Neuronal stem cell (in vitro differentiated cells): Measurements from ENCODE around the gene TNN. TPM values are rescaled to one million over a fixed set of nuclear protein-coding genes. Genes with fewer than 3 reads are reported as not detected.
"Not testable (repeated sequence)": the region's sequence is repeated elsewhere in the genome, so short reads cannot be mapped to it uniquely, and the experiment has no call there.

Source experiments
- DNase-seq: peaks from one replicate; pipeline ENCODE4 v3.0.0-alpha.2; 2013; ENCODE audit warnings: low spot score
- H2AFZ ChIP-seq: one replicate; pipeline ENCODE4 v1.6.1; 2013; ENCODE audit warnings: mild to moderate bottlenecking, low read length, inconsistent platforms
- H2AK5ac ChIP-seq: 2 replicates; pipeline ENCODE4 v1.6.1; 2013; ENCODE audit warnings: low read depth, mild to moderate bottlenecking, inconsistent platforms, low read length, moderate library complexity, mixed read lengths
- H2BK120ac ChIP-seq: 2 replicates; pipeline ENCODE4 v1.6.1; 2013; ENCODE audit warnings: low read depth, mild to moderate bottlenecking, inconsistent platforms, low read length, moderate library complexity, mixed read lengths
- H2BK12ac ChIP-seq: one replicate; pipeline ENCODE4 v1.6.1; 2013; ENCODE audit warnings: low read length, inconsistent platforms
- H2BK15ac ChIP-seq: 2 replicates; pipeline ENCODE4 v1.6.1; 2013; ENCODE audit warnings: mild to moderate bottlenecking, low read length, inconsistent platforms, mixed read lengths
- H2BK5ac ChIP-seq: one replicate; pipeline ENCODE4 v1.6.1; 2013; ENCODE audit warnings: inconsistent platforms, mild to moderate bottlenecking, low read length, moderate library complexity
- H3K14ac ChIP-seq: one replicate; pipeline ENCODE4 v1.6.1; 2013; ENCODE audit warnings: low read length, inconsistent platforms
- H3K18ac ChIP-seq: 2 replicates; pipeline ENCODE4 v1.6.1; 2013; ENCODE audit warnings: low read length, inconsistent platforms
- H3K23ac ChIP-seq: 2 replicates; pipeline ENCODE4 v1.6.1; 2013; ENCODE audit warnings: low read depth, mild to moderate bottlenecking, mixed read lengths, low read length, inconsistent platforms; ENCODE audit not compliant: poor library complexity
- H3K27ac ChIP-seq: replicated peaks from 3 replicates; pipeline ENCODE4 v1.5.1; 2013; ENCODE audit warnings: low read length, inconsistent platforms
- H3K27me3 ChIP-seq, 3 experiments: 2 replicates each; pipeline ENCODE4 v1.6.1; 2013; ENCODE audit warnings: low read length in 3 of 3, mild to moderate bottlenecking in 2 of 3, inconsistent platforms in 1 of 3, low read depth in 1 of 3, mixed read lengths in 1 of 3, moderate library complexity in 1 of 3; ENCODE audit not compliant: control insufficient read depth in 3 of 3, insufficient read depth in 3 of 3
- H3K36me3 ChIP-seq, 2 donors: replicated peaks in 1 of 2; 2 replicates each; pipeline ENCODE4 v1.6.1; 2013; ENCODE audit warnings: low read length in 2 of 2; ENCODE audit not compliant: control insufficient read depth in 2 of 2, insufficient read depth in 2 of 2
- H3K4ac ChIP-seq: 2 replicates; pipeline ENCODE4 v1.6.1; 2013; ENCODE audit warnings: inconsistent platforms, mild to moderate bottlenecking, low read length, moderate library complexity
- H3K4me1 ChIP-seq, 2 donors: 1 replicate in 1 of 2; 2 replicates in 1 of 2; pipeline ENCODE4 v1.6.1; 2013; ENCODE audit warnings: low read length in 2 of 2, low read depth in 1 of 2; ENCODE audit not compliant: control insufficient read depth in 2 of 2, insufficient read depth in 1 of 2
- H3K4me2 ChIP-seq: one replicate; pipeline ENCODE4 v1.6.1; 2013; ENCODE audit warnings: mild to moderate bottlenecking, low read length, inconsistent platforms; ENCODE audit not compliant: insufficient read depth, poor library complexity, severe bottlenecking
- H3K4me3 ChIP-seq, 2 donors: 2 replicates each; pipeline ENCODE4 v1.5.1; 2013; ENCODE audit warnings: low read length in 2 of 2, mild to moderate bottlenecking in 2 of 2, inconsistent platforms in 1 of 2, moderate library complexity in 1 of 2
- H3K79me1 ChIP-seq: one replicate; pipeline ENCODE4 v1.6.1; 2013; ENCODE audit warnings: low read depth, mild to moderate bottlenecking, inconsistent platforms, low read length, moderate library complexity
- H3K9ac ChIP-seq: one replicate; pipeline ENCODE4 v1.6.1; 2013; ENCODE audit warnings: mild to moderate bottlenecking, low read depth, low read length, inconsistent platforms; ENCODE audit not compliant: poor library complexity
- H3K9me3 ChIP-seq, 2 donors: replicated peaks in 1 of 2; 2 replicates each; pipeline versions ENCODE3 to v1.6.1; 2013; ENCODE audit warnings: low read length in 2 of 2, mild to moderate bottlenecking in 2 of 2, inconsistent platforms in 1 of 2, low read depth in 1 of 2, mixed read lengths in 1 of 2, moderate library complexity in 1 of 2; ENCODE audit not compliant: control insufficient read depth in 2 of 2, insufficient read depth in 1 of 2
- H4K8ac ChIP-seq: one replicate; pipeline ENCODE4 v1.6.1; 2013; ENCODE audit warnings: low read depth, mild to moderate bottlenecking, inconsistent platforms, low read length, moderate library complexity
- H4K91ac ChIP-seq: one replicate; pipeline ENCODE4 v1.6.1; 2013; ENCODE audit warnings: low read length, low read depth, mild to moderate bottlenecking, inconsistent platforms; ENCODE audit not compliant: poor library complexity
- WGBS, 2 donors: extraction: QIAGEN DNeasy Blood & Tissue Kit; methylation state at CpG; one replicate each; pipeline ENCODE4 v1.1.7; 2013; ENCODE audit warnings: missing lambda C conversion rate in 2 of 2, mixed read lengths in 1 of 2; ENCODE audit not compliant: insufficient read length in 2 of 2, insufficient replicate concordance in 1 of 2; ENCODE audit errors: extremely low coverage in 2 of 2; 5-methylcytosine and 5-hydroxymethylcytosine counted together
- polyA plus RNA-seq, 2 experiments: library from polyadenylated mRNA; stranded (reverse); fragments of 200-250 nt; gene quantifications; one replicate each; pipeline ENCODE4 v1.2.3, GENCODE V29; 2013

TNN gene
- polyA plus RNA-seq (2013, experiment 1 of 2), result 0.07 TPM
- polyA plus RNA-seq (2013, experiment 2 of 2), result 0.10 TPM

GRCh38 chr1:175067362-175068106 lies at the start of gene TNN:
TSS of gene TNN (plus strand) at chr1:175067833. CDS start at chr1:175077419, 9,586 bp downstream.
- no peak within 1 kb of the TSS for H2AK5ac ChIP-seq
- DNase-seq, result no peak
- no peak within 1 kb of the TSS for H3K4me2 ChIP-seq
- no peak within 1 kb of the TSS for H3K4ac ChIP-seq
- H3K4me1 ChIP-seq, result peaks cover 4 to 10% of the 10 kb centered on the region in 2 donors
- no peak within 1 kb of the TSS for H3K23ac ChIP-seq
- H3K79me1 ChIP-seq, result no peaks in the 10 kb centered on the region
- H3K9me3 ChIP-seq, result no peaks in the 10 kb centered on the region
- H3K36me3 ChIP-seq, result no peaks in the 10 kb centered on the region
- WGBS, 2 donors, result no CpG with 5 or more reads among the region's 9 CpGs
- H2BK5ac ChIP-seq, result no peak within 1 kb of the TSS
- H3K14ac ChIP-seq, result no peak within 1 kb of the TSS
- peak within 1 kb of the TSS; percentile 36 for H2AFZ ChIP-seq
- no peak within 1 kb of the TSS for H2BK12ac ChIP-seq
- no peak within 1 kb of the TSS for H4K8ac ChIP-seq
- H3K4me3 ChIP-seq, result no peak within 1 kb of the TSS
- no peak within 1 kb of the TSS for H3K27ac ChIP-seq
- H3K9ac ChIP-seq, result no peak within 1 kb of the TSS
- no peak within 1 kb of the TSS for H2BK120ac ChIP-seq
- no peak within 1 kb of the TSS for H4K91ac ChIP-seq
- no peaks in the 10 kb centered on the region for H3K27me3 ChIP-seq
- H2BK15ac ChIP-seq, result no peak within 1 kb of the TSS
- H3K18ac ChIP-seq, result peak within 1 kb of the TSS; percentile 29

GRCh38 chr1:175019524-175019923 lies 48.1 kb upstream of the TNN start:
- H2BK15ac ChIP-seq, result no peak overlapping the region
- peaks cover 10 to 63% of the 10 kb centered on the region in 2 donors for H3K36me3 ChIP-seq
- no CpG with 5 or more reads among the region's 3 CpGs for WGBS, 2 donors
- H3K23ac ChIP-seq, result no peak overlapping the region
- no peaks in the 10 kb centered on the region for H3K4me1 ChIP-seq
- H3K79me1 ChIP-seq, result peaks cover 2% of the 10 kb centered on the region
- H3K4me2 ChIP-seq, result no peak overlapping the region
- no peak overlapping the region for H3K14ac ChIP-seq
- no peaks in the 10 kb centered on the region for H3K9me3 ChIP-seq
- no peak overlapping the region for H2BK12ac ChIP-seq
- DNase-seq, result no peak
- no peak overlapping the region for H3K18ac ChIP-seq
- H3K4me3 ChIP-seq, result no peak overlapping the region
- no peaks in the 10 kb centered on the region for H3K27me3 ChIP-seq
- H2BK120ac ChIP-seq, result no peak overlapping the region
- no peak overlapping the region for H2AFZ ChIP-seq
- H4K8ac ChIP-seq, result no peak overlapping the region
- H2AK5ac ChIP-seq, result no peak overlapping the region
- H2BK5ac ChIP-seq, result no peak overlapping the region
- no peak overlapping the region for H4K91ac ChIP-seq
- H3K4ac ChIP-seq, result no peak overlapping the region
- H3K9ac ChIP-seq, result no peak overlapping the region
- H3K27ac ChIP-seq, result no peak overlapping the region

GRCh38 chr1:175023043-175023921 lies 44.4 kb upstream of the TNN start, which contains the start of gene MRPS14:
TSS of gene MRPS14 (minus strand) at chr1:175023425. CDS start at chr1:175023408, 17 bp downstream.
- no peak within 1 kb of the TSS for H3K4ac ChIP-seq
- H3K9me3 ChIP-seq, result no peaks in the 10 kb centered on the region
- no peak within 1 kb of the TSS for H3K27ac ChIP-seq

GRCh38 chr1:175023922-175024242 lies 43.8 kb upstream of the TNN start:
- H3K9ac ChIP-seq, H3K18ac ChIP-seq, DNase-seq, H2BK120ac ChIP-seq, H2AK5ac ChIP-seq, H3K4ac ChIP-seq, H3K9me3 ChIP-seq, H3K27me3 ChIP-seq, H3K23ac ChIP-seq, H2BK5ac ChIP-seq, H2BK12ac ChIP-seq, H4K8ac ChIP-seq, H2BK15ac ChIP-seq, H4K91ac ChIP-seq, H3K27ac ChIP-seq, H3K79me1 ChIP-seq, H3K14ac ChIP-seq, H3K4me1 ChIP-seq: not testable (repeated sequence)
- Histone ChIP-seq H3K4me2 (peak overlapping the region; percentile 62), H3K36me3 (peaks cover 0 to 21% of the 10 kb centered on the region in 2 donors), H2AFZ (peak overlapping the region; percentile 91), H3K4me3 (peak overlapping the region; percentile 69 to 85)
- no CpG with 5 or more reads among the region's 2 CpGs for WGBS, 2 donors

More at GRCh38 chr1:175023043-175023921, 44.4 kb upstream of the TNN start, which contains the start of gene MRPS14:
- Histone ChIP-seq H2AK5ac (no peak within 1 kb of the TSS), H3K4me1 (no peaks in the 10 kb centered on the region), H3K9ac (peak within 1 kb of the TSS; percentile 95), H3K23ac (no peak within 1 kb of the TSS), H2BK12ac (no peak within 1 kb of the TSS), H3K14ac (no peak within 1 kb of the TSS), H2BK120ac (no peak within 1 kb of the TSS), H3K18ac (peak within 1 kb of the TSS; percentile 93), H3K4me2 (peak within 1 kb of the TSS; percentile 83), H2BK5ac (no peak within 1 kb of the TSS), H2AFZ (peak within 1 kb of the TSS; percentile 91), H3K79me1 (no peaks in the 10 kb centered on the region), H3K4me3 (peak within 1 kb of the TSS; percentile 85 to 95), H4K91ac (no peak within 1 kb of the TSS), H2BK15ac (no peak within 1 kb of the TSS), H4K8ac (peak within 1 kb of the TSS; percentile 97), H3K27me3 (no peaks in the 10 kb centered on the region), H3K36me3 (peaks cover 1 to 27% of the 10 kb centered on the region in 2 donors)
- peak; percentile 95 for DNase-seq
- no CpG with 5 or more reads among the region's 42 CpGs for WGBS, 2 donors
